Left lung (tissue), 10 donors: ENCODE results near the gene RPL3. TPM values are rescaled to one million over a fixed set of nuclear protein-coding genes. Genes with fewer than 3 reads are reported as not detected.

Experiments used
- ATAC-seq: fragments of 200-7000 bp; cut with Tn5 transposase; one replicate; pipeline ENCODE4 v1.9.1; 2020; ENCODE audit warnings: moderate library complexity
- DNase-seq, 4 donors: peaks; one replicate each; pipeline ENCODE4 v3.0.0-alpha.2; 2013 to 2020
- H3K27ac ChIP-seq, 2 donors: fragments of 200-600 bp; sonication (generic) in 1 of 2; one replicate each; pipeline versions ENCODE4 v1.5.0 to v1.8.0; 2020 to 2021
- H3K27me3 ChIP-seq, 2 donors: fragments of 200-600 bp; sonication (generic) in 1 of 2; one replicate each; pipeline versions ENCODE4 v1.5.0 to v1.8.0; 2020 to 2021
- H3K36me3 ChIP-seq, 2 donors: fragments of 200-600 bp; sonication (generic) in 1 of 2; one replicate each; pipeline versions ENCODE4 v1.5.0 to v1.8.0; 2020 to 2021
- H3K4me1 ChIP-seq, 2 donors: fragments of 200-600 bp; one replicate each; pipeline ENCODE4 v1.8.0; 2021
- H3K4me3 ChIP-seq, 2 donors: fragments of 200-600 bp; sonication (generic) in 1 of 2; one replicate each; pipeline versions ENCODE4 v1.5.0 to v1.8.0; 2020 to 2021; ENCODE audit warnings: mild to moderate bottlenecking in 1 of 2
- H3K9me3 ChIP-seq, 2 donors: fragments of 200-600 bp; sonication (generic) in 1 of 2; one replicate each; pipeline versions ENCODE4 v1.5.0 to v1.8.0; 2020 to 2021
- CTCF ChIP-seq, 2 donors: fragments of 200-600 bp; sonication (generic) in 1 of 2; IDR thresholded peaks; one replicate each; pipeline versions ENCODE4 v1.5.0 to v1.8.0; 2021; ENCODE audit warnings: antibody characterized with exemption in 2 of 2
- intact Hi-C, 2 donors: fragments of 100-400 bp; cut with DNase I; formaldehyde crosslinking; loops; one replicate each; pipeline versions ENCODE4 v1.11.2 to v1.14.2; 2022
- polyA plus RNA-seq, 6 donors: library from polyadenylated mRNA; unstranded; fragments of 120-200 nt; gene quantifications; one replicate each; pipeline ENCODE4 v1.2.1, GENCODE V29; 2013; ENCODE audit not compliant: insufficient read length in 6 of 6
- total RNA-seq, 2 donors: library from RNA; stranded (reverse); fragmentation: NEBNext Ultra II Directional; extraction: Animal tissue kit (Norgen Biotek cat#: 25700); gene quantifications; one replicate each; pipeline ENCODE4 v1.2.1, GENCODE V29; 2021
- donor health status: DM: no; HTN: yes; CAD: no.
- donor health status: DM: no; HTN: no; CAD: no.

Gene RPL3
- total and polyA plus RNA-seq, 8 donors = 1,506 to 3,842 (median 3,632) TPM

GRCh38 chr22:39349967-39350726 lies 30.7 kb upstream of the RPL3 start, which contains the start of gene SYNGR1:
TSS of gene SYNGR1 (plus strand) at chr22:39349991. CDS start at chr22:39350011, 20 bp downstream.
- Histone ChIP-seq H3K4me1 (peaks cover 5 to 19% of the 10 kb centered on the region in 2 donors), H3K27me3 (peaks cover 0 to 20% of the 10 kb centered on the region in 2 donors), H3K36me3 (no peaks in the 10 kb centered on the region), H3K27ac (peak within 1 kb of the TSS in 1 of 2 donors; percentile 23), H3K9me3 (no peaks in the 10 kb centered on the region), H3K4me3 (peak within 1 kb of the TSS; percentile 44 to 51)
- intact Hi-C loops = no loop called here
- TF ChIP-seq CTCF (IDR thresholded peaks at IDR 0.05) = no peak
- peak in 1 of 4 donors; percentile 82 for DNase-seq
- ATAC-seq = peak; percentile 27

DNA sequence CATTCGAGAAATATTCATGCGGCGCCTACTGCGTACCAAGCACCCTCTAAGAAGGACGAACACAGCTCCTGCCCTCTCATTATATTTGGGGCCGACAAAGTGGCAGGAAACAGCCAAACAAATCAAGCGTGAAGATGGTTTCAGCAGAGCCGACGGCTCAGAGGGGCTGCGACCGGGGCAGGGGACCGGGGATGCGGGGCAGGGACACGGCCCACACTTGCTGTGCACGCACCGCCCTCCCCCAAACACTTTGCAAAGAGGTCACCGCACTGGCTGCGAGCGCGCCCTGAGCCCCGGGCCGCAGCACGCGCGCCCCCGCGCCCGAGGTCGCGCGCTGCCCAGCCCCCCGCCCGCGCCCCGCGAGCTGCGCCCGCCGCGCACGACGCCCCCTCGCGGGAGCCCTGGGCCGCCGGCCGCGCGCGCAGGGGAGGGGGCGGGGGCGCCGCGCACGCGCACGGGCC lies 30.1 kb upstream of the RPL3 start:
- ATAC-seq = peak; percentile 58
- DNase-seq = peak in 2 of 4 donors; percentile 55 to 62
- Histone ChIP-seq H3K9me3 (no peaks in the 10 kb centered on the region), H3K27me3 (peaks cover 0 to 20% of the 10 kb centered on the region in 2 donors), H3K4me1 (peaks cover 5 to 19% of the 10 kb centered on the region in 2 donors), H3K36me3 (no peaks in the 10 kb centered on the region), H3K27ac (peak overlapping the region in 1 of 2 donors; percentile 23), H3K4me3 (peak overlapping the region; percentile 44 to 51)
- intact Hi-C loops = no loop called here
- no peak for TF ChIP-seq CTCF (IDR thresholded peaks at IDR 0.05)

- intact Hi-C loops = no loop called here
- H3K36me3 ChIP-seq = no peaks in the 10 kb centered on the region
- H3K27ac ChIP-seq = no peak overlapping the region
- no peaks in the 10 kb centered on the region for H3K9me3 ChIP-seq
- no peak for TF ChIP-seq CTCF (IDR thresholded peaks at IDR 0.05)
- peak overlapping the region; percentile 41 to 51 for H3K4me3 ChIP-seq
- peaks cover 5 to 19% of the 10 kb centered on the region in 2 donors for H3K4me1 ChIP-seq
- peaks cover 2 to 20% of the 10 kb centered on the region in 2 donors for H3K27me3 ChIP-seq
- ATAC-seq (peak; percentile 38), DNase-seq (peak in 2 of 4 donors; percentile 48 to 50)
Observed at GRCh38 chr22:39348909-39349505, 29.6 kb upstream of the RPL3 start.

DNA sequence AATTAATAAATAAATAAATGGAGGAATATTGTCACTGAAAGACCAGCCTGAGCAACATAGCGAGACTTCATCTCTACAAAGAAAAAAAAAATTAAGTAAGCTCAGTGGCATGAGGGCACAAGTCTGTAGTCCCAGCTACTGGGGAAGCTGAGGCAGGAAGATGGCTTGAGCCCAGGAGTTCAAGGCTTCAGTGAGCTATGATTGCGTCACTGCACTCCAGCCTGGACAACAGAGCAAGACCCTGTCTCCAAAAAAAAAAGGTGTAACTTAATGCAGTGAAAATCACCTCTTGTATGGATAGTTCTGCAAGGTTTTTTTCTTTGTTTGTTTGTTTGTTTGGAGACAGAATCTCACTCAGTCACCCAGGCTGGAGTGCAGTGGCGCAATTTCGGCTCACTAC lies 25.8 kb upstream of the RPL3 start:
- intact Hi-C loops = no loop called here
- Histone ChIP-seq H3K4me1 (peaks cover 5 to 12% of the 10 kb centered on the region in 2 donors), H3K4me3 (no peak overlapping the region), H3K27me3 (peaks cover 4 to 11% of the 10 kb centered on the region in 2 donors), H3K27ac (no peak overlapping the region), H3K9me3 (no peaks in the 10 kb centered on the region), H3K36me3 (no peaks in the 10 kb centered on the region)
- ATAC-seq (no peak), DNase-seq (no peak)
- no peak for TF ChIP-seq CTCF (IDR thresholded peaks at IDR 0.05)

- H3K27ac ChIP-seq = no peak overlapping the region
- intact Hi-C loops = no loop called here
- peaks cover 2 to 4% of the 10 kb centered on the region in 2 donors for H3K27me3 ChIP-seq
- peaks cover 2 to 6% of the 10 kb centered on the region in 2 donors for H3K4me1 ChIP-seq
- H3K36me3 ChIP-seq = no peaks in the 10 kb centered on the region
- H3K4me3 ChIP-seq = no peak overlapping the region
- no peak for TF ChIP-seq CTCF (IDR thresholded peaks at IDR 0.05)
- no peak for ATAC-seq
- no peak for DNase-seq
- no peaks in the 10 kb centered on the region for H3K9me3 ChIP-seq
Observed at GRCh38 chr22:39344046-39344390, 24.6 kb upstream of the RPL3 start.
